CD4-positive, alpha-beta memory T cell (primary cell): ENCODE measurements around the gene EDN2. TPM values are rescaled to one million over a fixed set of nuclear protein-coding genes. Genes with fewer than 3 reads are reported as not detected.

ENCODE experiments used
- CTCF ChIA-PET: fragments of 350-600 bp; sonication (Branson Sonifier 250); formaldehyde crosslinking; loops from one replicate; lab custom pipeline; 2021; ENCODE audit warnings: inconsistent platforms; ENCODE audit not compliant: partially characterized antibody; lab: Charles Lee
- POLR2A ChIA-PET: fragments of 350-600 bp; sonication (Branson Sonifier 250); formaldehyde crosslinking; loops from one replicate; lab custom pipeline; 2021; ENCODE audit not compliant: partially characterized antibody; lab: Charles Lee
- DNase-seq, 5 donors: peaks; one replicate each; pipeline versions ENCODE4 v3.0.0 to v3.0.0-alpha.2; 2020 to 2022; ENCODE audit warnings: mixed read lengths in 1 of 5
- H3K27ac ChIP-seq: one replicate; pipeline ENCODE4 v1.7.0; 2013; ENCODE audit warnings: low read depth, low read length
- H3K27me3 ChIP-seq: 2 replicates; pipeline ENCODE4 v1.7.0; 2013; ENCODE audit warnings: mild to moderate bottlenecking, low read length, moderate library complexity; ENCODE audit not compliant: insufficient read depth
- H3K36me3 ChIP-seq: 2 replicates; pipeline ENCODE4 v1.7.0; 2013; ENCODE audit warnings: mild to moderate bottlenecking, low read length, moderate library complexity; ENCODE audit not compliant: insufficient read depth
- H3K4me1 ChIP-seq: 2 replicates; pipeline ENCODE4 v1.7.0; 2013; ENCODE audit warnings: mild to moderate bottlenecking, low read length, moderate library complexity; ENCODE audit not compliant: insufficient read depth
- H3K4me3 ChIP-seq, 2 donors: one replicate each; pipeline ENCODE4 v1.7.0; 2013; ENCODE audit warnings: low read length in 2 of 2, mild to moderate bottlenecking in 1 of 2
- H3K9me3 ChIP-seq, 2 donors: one replicate each; pipeline ENCODE4 v1.7.0; 2013; ENCODE audit warnings: low read length in 2 of 2, control low read depth in 1 of 2; ENCODE audit not compliant: control insufficient read depth in 1 of 2
- H3K27ac Mint-ChIP-seq, 7 donors: one replicate each; pipeline ENCODE4 v1.8.0; 2020 to 2021; ENCODE audit warnings: mixed read lengths in 7 of 7, mild to moderate bottlenecking in 6 of 7, inconsistent platforms in 3 of 7, moderate library complexity in 3 of 7
- H3K27me3 Mint-ChIP-seq, 2 donors: one replicate each; pipeline ENCODE4 v1.8.0; 2020 to 2021; ENCODE audit warnings: mixed read lengths in 2 of 2
- H3K36me3 Mint-ChIP-seq, 2 donors: one replicate each; pipeline ENCODE4 v1.8.0; 2020 to 2021; ENCODE audit warnings: mixed read lengths in 2 of 2, inconsistent platforms in 1 of 2, mild to moderate bottlenecking in 1 of 2
- H3K4me1 Mint-ChIP-seq, 4 donors: one replicate each; pipeline ENCODE4 v1.8.0; 2020 to 2021; ENCODE audit warnings: mixed read lengths in 4 of 4, mild to moderate bottlenecking in 1 of 4
- H3K4me3 Mint-ChIP-seq, 8 donors: one replicate each; pipeline ENCODE4 v1.8.0; 2020 to 2021; ENCODE audit warnings: mixed read lengths in 8 of 8, mild to moderate bottlenecking in 7 of 8, moderate library complexity in 6 of 8, inconsistent platforms in 3 of 8
- H3K9me3 Mint-ChIP-seq, 8 donors: one replicate each; pipeline ENCODE4 v1.8.0; 2020 to 2021; ENCODE audit warnings: mixed read lengths in 8 of 8, mild to moderate bottlenecking in 5 of 8, inconsistent platforms in 3 of 8, moderate library complexity in 1 of 8
- intact Hi-C: fragments of 100-400 bp; cut with micrococcal nuclease; formaldehyde crosslinking; loops from one replicate; pipeline ENCODE4 v1.15.1; 2023
- polyA plus RNA-seq, 2 donors: library from polyadenylated mRNA; unstranded; fragments of 300-500 nt; fragmentation: Illumina TruSeq; gene quantifications; one replicate each; pipeline ENCODE4 v1.2.3, GENCODE V29; 2021
- total RNA-seq, 2 experiments: library from RNA; stranded (reverse); gene quantifications; one replicate each; pipeline ENCODE4 v1.2.3, GENCODE V29; 2021

The EDN2 gene
- total and polyA plus RNA-seq, 4 experiments from 2014 or later: not detected

DNA sequence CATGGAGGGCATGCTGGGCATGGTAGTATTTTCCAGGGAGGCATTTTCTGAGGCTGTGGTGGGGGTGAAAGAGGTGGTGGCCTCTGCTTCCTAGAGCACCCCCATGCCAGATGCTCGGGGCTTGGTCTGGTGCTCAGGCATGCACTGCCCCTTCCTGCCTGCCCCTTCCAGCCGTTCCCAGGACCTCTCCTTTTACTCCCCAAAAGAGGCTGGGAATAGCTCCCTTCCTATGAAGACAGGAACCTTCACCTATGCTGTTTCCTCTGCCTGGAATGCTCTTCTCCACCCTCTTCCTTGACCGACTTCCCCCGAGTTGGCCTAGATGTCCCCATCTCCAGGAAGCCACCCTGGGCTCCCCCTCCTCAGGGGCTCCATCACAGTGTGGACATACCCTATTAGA, 9.1 kb downstream of the EDN2 start:
- no peak for DNase-seq
- no peaks in the 10 kb centered on the region for H3K9me3 ChIP-seq
- intact Hi-C loops: no loop called here
- no peaks in the 10 kb centered on the region for H3K36me3 ChIP-seq
- no peaks in the 10 kb centered on the region for H3K36me3 Mint-ChIP-seq
- H3K4me1 ChIP-seq: no peaks in the 10 kb centered on the region
- ChIA-PET CTCF (no interaction called here), POLR2A (no interaction called here)
- H3K9me3 Mint-ChIP-seq: no peaks in the 10 kb centered on the region
- H3K27ac ChIP-seq: no peak overlapping the region
- peak overlapping the region in 1 of 7 donors; percentile 15 for H3K27ac Mint-ChIP-seq
- peaks cover 2 to 4% of the 10 kb centered on the region in 2 donors for H3K27me3 Mint-ChIP-seq
- no peak overlapping the region for H3K4me3 Mint-ChIP-seq
- no peak overlapping the region for H3K4me3 ChIP-seq
- no peaks in the 10 kb centered on the region for H3K4me1 Mint-ChIP-seq
- H3K27me3 ChIP-seq: no peaks in the 10 kb centered on the region

DNA sequence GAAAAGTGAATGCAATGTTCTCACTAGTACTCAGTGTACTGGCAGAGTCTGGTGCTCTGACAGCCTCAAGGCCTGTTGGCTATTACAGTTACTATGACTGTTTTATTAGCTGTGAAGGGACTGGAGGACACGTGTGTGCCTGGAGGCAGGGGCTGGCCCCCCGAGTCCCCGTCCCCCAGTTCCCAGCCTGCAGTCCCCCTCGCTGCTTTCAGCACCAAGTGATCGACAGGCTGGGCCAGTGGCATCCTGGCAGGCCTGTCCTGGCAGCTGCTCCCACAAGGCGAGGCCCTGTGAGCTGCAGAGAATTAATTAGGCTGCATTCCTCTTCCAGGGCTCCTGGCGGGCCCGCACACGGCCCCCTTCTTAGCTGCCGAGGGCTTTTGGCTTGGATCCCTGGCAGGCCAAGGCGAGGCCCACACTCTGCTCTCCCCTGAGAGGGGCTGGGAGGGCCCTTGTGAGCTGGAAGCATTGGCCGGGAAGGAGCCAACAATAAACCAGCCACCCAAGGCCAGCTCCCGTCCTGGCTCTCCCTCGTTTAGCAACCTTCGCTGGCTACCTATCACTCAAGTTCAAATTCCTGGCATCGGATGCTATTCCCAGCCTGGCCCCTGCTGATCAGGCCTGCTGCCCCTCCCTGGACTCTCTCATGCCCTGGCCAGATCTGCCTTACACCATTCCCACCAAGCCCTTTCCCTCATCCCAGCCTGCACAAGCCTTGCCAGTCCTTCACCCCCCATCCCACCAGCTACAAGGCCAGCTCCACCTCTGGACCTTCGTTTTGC, 9.8 kb downstream of the EDN2 start:
- ChIA-PET CTCF (no interaction called here), POLR2A (no interaction called here)
- H3K36me3 ChIP-seq: no peaks in the 10 kb centered on the region
- H3K27me3 ChIP-seq: no peaks in the 10 kb centered on the region
- no peaks in the 10 kb centered on the region for H3K4me1 ChIP-seq
- Mint-ChIP-seq H3K36me3 (no peaks in the 10 kb centered on the region), H3K9me3 (no peaks in the 10 kb centered on the region), H3K27me3 (peaks cover 2 to 4% of the 10 kb centered on the region in 2 donors), H3K4me3 (no peak overlapping the region), H3K4me1 (no peaks in the 10 kb centered on the region), H3K27ac (no peak overlapping the region)
- no peak overlapping the region for H3K27ac ChIP-seq
- intact Hi-C loops: no loop called here
- no peak for DNase-seq
- H3K9me3 ChIP-seq: no peaks in the 10 kb centered on the region
- no peak overlapping the region for H3K4me3 ChIP-seq

DNA sequence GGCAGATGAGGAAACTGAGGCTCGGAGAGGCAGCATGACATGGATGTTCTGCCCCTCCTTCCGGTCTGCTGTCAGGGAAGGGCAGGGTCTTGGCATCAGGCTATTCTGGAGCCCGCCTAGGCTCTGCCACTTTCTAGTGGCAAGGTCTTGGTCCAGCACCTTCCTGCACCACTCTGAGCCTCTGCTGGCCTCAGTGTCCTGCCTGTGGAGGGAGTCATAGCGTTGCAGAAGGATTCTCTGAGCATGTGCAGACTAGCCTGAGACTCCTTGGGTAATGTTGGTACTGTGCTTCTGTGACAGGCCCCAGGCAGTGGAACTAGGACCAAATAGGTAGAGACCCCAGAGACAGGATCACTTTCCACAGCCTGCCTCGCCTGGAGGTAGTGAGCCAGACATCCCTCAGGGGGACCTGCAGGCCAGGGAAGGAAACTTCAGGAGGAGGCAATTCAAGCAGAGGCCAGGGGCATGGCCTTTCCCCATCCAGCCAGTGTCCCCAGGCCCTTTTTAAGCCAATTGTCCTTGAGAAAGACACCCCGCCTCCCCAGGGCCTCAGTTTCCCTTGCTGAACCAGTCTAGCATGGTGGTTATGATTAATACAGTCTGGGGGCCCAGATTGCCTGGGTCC, 10.6 kb downstream of the EDN2 start:
- Mint-ChIP-seq H3K4me3 (no peak overlapping the region), H3K9me3 (no peaks in the 10 kb centered on the region), H3K4me1 (no peaks in the 10 kb centered on the region), H3K27me3 (peaks cover 4% of the 10 kb centered on the region in 2 donors), H3K27ac (no peak overlapping the region), H3K36me3 (no peaks in the 10 kb centered on the region)
- intact Hi-C loops: no loop called here
- Histone ChIP-seq H3K9me3 (no peaks in the 10 kb centered on the region), H3K27me3 (no peaks in the 10 kb centered on the region), H3K36me3 (no peaks in the 10 kb centered on the region), H3K4me1 (no peaks in the 10 kb centered on the region), H3K27ac (no peak overlapping the region), H3K4me3 (no peak overlapping the region)
- ChIA-PET CTCF (interaction anchor here (1.1 kb wide), 1 partner anchor 9 kb away, joined by 4 read pairs; no protein-coding TSS in a partner anchor), POLR2A (no interaction called here)
- DNase-seq: no peak

DNA sequence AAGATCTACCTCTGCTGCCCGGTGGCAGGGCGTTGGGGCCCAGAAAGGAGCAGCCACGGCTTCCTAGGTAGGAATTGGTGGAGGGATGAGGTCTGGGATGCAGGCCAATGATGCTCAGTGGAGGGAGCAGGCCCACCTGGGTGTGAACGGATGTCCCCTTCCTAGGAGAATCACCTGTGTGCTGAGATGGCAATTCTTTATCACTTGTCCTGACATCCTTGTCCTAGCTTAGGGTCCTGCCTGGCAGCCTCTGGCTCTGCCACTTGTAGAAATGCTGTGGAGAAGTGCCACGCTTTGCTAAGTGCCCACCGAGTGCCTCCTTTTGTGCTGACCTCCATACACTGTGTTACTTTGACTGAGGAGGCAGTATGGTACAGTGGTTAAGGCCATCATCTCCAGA, 12.8 kb downstream of the EDN2 start:
- intact Hi-C loops: no loop called here
- Histone ChIP-seq H3K27me3 (no peaks in the 10 kb centered on the region), H3K9me3 (no peaks in the 10 kb centered on the region), H3K27ac (no peak overlapping the region), H3K36me3 (no peaks in the 10 kb centered on the region), H3K4me1 (no peaks in the 10 kb centered on the region), H3K4me3 (no peak overlapping the region)
- CTCF ChIA-PET: no interaction called here
- Mint-ChIP-seq H3K4me3 (no peak overlapping the region), H3K4me1 (no peaks in the 10 kb centered on the region), H3K9me3 (no peaks in the 10 kb centered on the region), H3K36me3 (no peaks in the 10 kb centered on the region), H3K27ac (no peak overlapping the region), H3K27me3 (peaks cover 4% of the 10 kb centered on the region in 2 donors)
- DNase-seq: no peak
- POLR2A ChIA-PET: no interaction called here

DNA sequence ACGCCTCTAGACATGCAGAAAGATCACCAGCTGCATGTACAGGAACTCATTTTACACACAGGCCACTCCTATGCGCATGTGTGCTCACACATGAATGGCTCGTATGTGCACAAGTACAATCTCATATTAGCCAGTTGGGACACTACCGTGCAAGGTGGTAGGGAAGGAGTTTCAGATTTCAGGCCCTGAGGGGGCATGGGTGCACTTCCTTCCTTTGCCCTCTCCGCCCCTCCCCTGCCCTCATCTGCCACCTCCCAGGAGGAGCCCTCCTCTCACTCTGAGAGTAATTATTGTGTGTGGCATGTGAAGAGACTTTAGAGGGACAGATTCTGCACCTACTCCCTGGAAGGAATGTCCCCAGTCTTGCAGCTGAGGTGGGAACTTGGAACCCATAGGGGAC, 14.8 kb downstream of the EDN2 start:
- no peak overlapping the region for H3K27ac ChIP-seq
- intact Hi-C loops: no loop called here
- no peak overlapping the region for H3K27ac Mint-ChIP-seq
- H3K4me1 ChIP-seq: no peaks in the 10 kb centered on the region
- H3K27me3 Mint-ChIP-seq: peaks cover 4 to 7% of the 10 kb centered on the region in 2 donors
- CTCF ChIA-PET: no interaction called here
- no peak for DNase-seq
- no peak overlapping the region for H3K4me3 ChIP-seq
- no peaks in the 10 kb centered on the region for H3K9me3 Mint-ChIP-seq
- H3K27me3 ChIP-seq: no peaks in the 10 kb centered on the region
- H3K36me3 ChIP-seq: no peaks in the 10 kb centered on the region
- POLR2A ChIA-PET: no interaction called here
- H3K36me3 Mint-ChIP-seq: no peaks in the 10 kb centered on the region
- no peaks in the 10 kb centered on the region for H3K9me3 ChIP-seq
- no peak overlapping the region for H3K4me3 Mint-ChIP-seq
- no peaks in the 10 kb centered on the region for H3K4me1 Mint-ChIP-seq

DNA sequence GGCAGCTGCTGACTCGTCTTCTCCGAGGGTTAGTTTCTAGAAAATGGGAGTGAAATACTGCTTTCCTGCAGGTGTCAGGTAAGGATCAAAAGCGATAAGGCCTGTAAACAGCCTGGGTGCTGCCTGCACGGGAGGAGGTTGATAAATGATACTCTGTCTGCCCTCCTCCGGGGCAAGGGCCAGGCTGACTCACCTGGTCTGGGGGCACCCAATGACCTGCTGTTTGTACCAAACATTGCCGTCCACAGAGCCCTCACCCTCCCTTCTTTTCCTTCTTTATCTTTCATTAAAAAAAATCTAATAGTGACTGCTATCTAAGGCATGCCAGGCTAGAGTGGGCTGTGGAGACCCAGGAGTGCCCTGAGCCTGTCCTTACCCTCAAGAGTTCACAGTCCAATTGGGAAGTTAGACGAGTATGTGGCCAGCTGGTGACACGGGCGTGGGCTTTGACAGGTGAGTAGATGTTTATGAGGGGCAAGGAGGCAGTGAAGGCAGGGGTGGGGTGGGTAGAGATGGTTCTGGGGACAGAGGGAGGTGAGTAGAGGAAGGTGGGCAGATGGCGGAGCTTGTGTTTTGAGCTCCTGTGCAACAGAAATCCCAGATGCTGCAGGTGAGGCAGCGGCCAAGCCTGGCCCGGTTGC, 16.2 kb downstream of the EDN2 start:
- intact Hi-C loops: no loop called here
- Mint-ChIP-seq H3K27ac (no peak overlapping the region), H3K4me3 (no peak overlapping the region), H3K27me3 (peaks cover 4 to 7% of the 10 kb centered on the region in 2 donors), H3K4me1 (no peaks in the 10 kb centered on the region), H3K36me3 (no peaks in the 10 kb centered on the region), H3K9me3 (no peaks in the 10 kb centered on the region)
- ChIA-PET CTCF (no interaction called here), POLR2A (no interaction called here)
- H3K9me3 ChIP-seq: no peaks in the 10 kb centered on the region
- no peak overlapping the region for H3K27ac ChIP-seq
- no peak for DNase-seq
- no peaks in the 10 kb centered on the region for H3K27me3 ChIP-seq
- no peaks in the 10 kb centered on the region for H3K4me1 ChIP-seq
- H3K36me3 ChIP-seq: no peaks in the 10 kb centered on the region
- no peak overlapping the region for H3K4me3 ChIP-seq

DNA sequence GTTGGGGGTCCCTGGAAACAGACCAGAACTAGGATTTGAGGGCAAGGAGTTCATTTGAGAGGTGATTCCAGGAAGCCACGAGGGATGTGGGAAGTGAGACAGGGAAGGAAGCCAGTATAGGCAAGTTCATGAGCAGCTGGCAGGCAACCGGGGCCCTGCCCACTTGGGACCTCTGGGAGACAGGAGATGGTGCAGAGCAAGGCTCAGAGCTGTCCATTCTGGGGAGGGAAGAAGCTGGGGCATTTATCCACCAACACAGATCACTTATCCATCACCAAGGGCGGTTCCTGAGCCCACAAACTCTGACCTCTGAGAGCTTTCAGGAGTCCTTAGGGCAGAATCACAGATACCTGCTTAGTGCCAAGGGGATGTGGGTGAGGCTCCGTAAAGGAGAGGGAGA, 16.8 kb downstream of the EDN2 start:
- no peak overlapping the region for H3K4me3 Mint-ChIP-seq
- Histone ChIP-seq H3K9me3 (no peaks in the 10 kb centered on the region), H3K36me3 (no peaks in the 10 kb centered on the region), H3K4me1 (no peaks in the 10 kb centered on the region), H3K4me3 (no peak overlapping the region), H3K27ac (no peak overlapping the region), H3K27me3 (no peaks in the 10 kb centered on the region)
- POLR2A ChIA-PET: no interaction called here
- CTCF ChIA-PET: no interaction called here
- H3K27me3 Mint-ChIP-seq: peaks cover 4 to 7% of the 10 kb centered on the region in 2 donors
- intact Hi-C loops: no loop called here
- H3K4me1 Mint-ChIP-seq: no peaks in the 10 kb centered on the region
- H3K9me3 Mint-ChIP-seq: no peaks in the 10 kb centered on the region
- H3K27ac Mint-ChIP-seq: no peak overlapping the region
- no peak for DNase-seq
- H3K36me3 Mint-ChIP-seq: no peaks in the 10 kb centered on the region
